ENCODE results near the gene EI24.

DNA sequence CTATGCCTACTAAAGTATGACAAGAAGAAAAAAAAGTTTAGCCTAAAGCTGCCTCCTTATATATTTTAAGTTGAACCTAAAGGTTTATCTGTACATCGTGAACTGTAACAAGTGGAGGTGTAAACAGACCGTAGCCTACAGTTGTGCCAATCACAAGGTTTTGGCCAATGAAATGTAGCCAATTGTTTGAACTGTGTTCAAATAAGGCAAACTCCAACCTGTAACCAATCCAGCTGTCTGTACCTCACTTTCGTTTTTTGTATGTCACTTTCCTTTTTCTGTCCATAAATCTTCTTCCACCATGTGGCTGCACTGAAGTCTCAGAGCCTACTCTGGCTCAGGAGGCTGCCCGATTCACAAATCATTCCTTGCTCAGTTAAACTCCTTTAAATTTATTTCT, 6.8 kb upstream of the EI24 start:
- TF ChIP-seq POLR2A (IDR thresholded peaks at IDR 0.05; ENCODE audit: low read length): no peak
- no peak for TF ChIP-seq GATA1 (IDR thresholded peaks at IDR 0.05; ENCODE audit: low read depth, low read length)

All from erythroblast (primary cell).